DND-41 (cell line): Measurements from ENCODE around the gene POLR2I.

Source experiments
- CTCF ChIP-seq: IDR thresholded peaks from 2 replicates; pipeline ENCODE4 v1.5.1; 2012; ENCODE audit warnings: borderline replicate concordance, low read length, moderate library complexity, mild to moderate bottlenecking; ENCODE audit not compliant: poor library complexity, severe bottlenecking; ENCODE audit errors: extremely low read depth
- EZH2 ChIP-seq: IDR thresholded peaks from 3 replicates; pipeline ENCODE4 v1.6.1; 2012; ENCODE audit warnings: borderline replicate concordance, low read depth, mild to moderate bottlenecking, moderate library complexity, low read length, inconsistent platforms; ENCODE audit not compliant: severe bottlenecking

DNA sequence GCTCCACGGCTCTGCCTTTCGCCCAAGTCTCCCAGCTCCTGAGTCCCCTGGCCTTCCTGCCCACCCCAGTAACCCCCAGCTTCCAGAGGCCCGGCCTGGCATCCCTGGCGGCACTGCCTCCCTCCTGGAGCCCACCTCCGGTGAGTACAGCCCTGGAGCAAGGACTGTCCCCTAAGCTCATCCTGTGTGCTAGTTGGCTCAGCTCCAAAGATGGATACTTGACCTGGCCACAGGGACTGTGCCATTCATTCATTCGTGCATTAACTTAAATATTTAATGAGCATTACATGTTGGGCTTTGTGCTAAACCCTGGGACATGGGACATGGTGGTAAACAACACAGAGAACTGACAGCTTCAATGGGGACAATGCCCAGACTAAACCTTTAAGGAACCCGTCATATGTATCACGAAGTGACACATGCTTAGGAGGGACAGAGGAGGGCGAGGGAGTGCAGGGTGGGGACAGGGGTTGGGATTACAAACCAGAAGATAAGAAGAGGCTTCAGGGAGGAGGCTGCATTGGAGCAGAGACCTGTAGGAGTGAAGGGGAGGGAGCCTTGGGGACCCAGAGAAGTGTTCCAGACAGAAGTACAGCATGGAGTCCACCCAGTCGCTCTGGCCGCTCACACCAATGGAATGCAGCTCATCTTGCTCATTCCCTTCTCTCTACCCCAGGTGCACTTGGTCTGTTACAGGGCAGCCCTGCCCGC lies 10.7 kb downstream of the POLR2I start:
- TF ChIP-seq CTCF (no peak), EZH2 (no peak)
